PC-3 (cell line): ENCODE measurements around the gene CCDC187.

Experiments used
- CTCF ChIP-seq: fragments of 300-600 bp; sonication (generic); conservative IDR thresholded peaks from 2 replicates; pipeline ENCODE4 v1.5.1; 2017; ENCODE audit warnings: antibody characterized with exemption, low read depth, mild to moderate bottlenecking, low read length
- EZH2 ChIP-seq: fragments of 300-600 bp; sonication (generic); IDR thresholded peaks from one replicate; pipeline ENCODE4 v1.6.1; 2017; ENCODE audit warnings: antibody characterized with exemption, mild to moderate bottlenecking, low read length; ENCODE audit not compliant: unreplicated experiment
- EZH2phosphoT487 ChIP-seq: fragments of 300-600 bp; sonication (generic); IDR thresholded peaks from 2 replicates; pipeline ENCODE4 v1.6.1; 2018; ENCODE audit warnings: mild to moderate bottlenecking, antibody characterized with exemption, low read length, borderline replicate concordance

- TF ChIP-seq CTCF, result no peak
- TF ChIP-seq EZH2, result no peak
- TF ChIP-seq EZH2phosphoT487, result no peak
These were observed 42.0 kb downstream of the CCDC187 start for GRCh38 chr9:136261686-136262430.
